Skeletal muscle tissue (tissue), 4 donors: ENCODE measurements around the gene ADAD2. TPM values are rescaled to one million over a fixed set of nuclear protein-coding genes. Genes with fewer than 3 reads are reported as not detected.

Experiments used
- H3K27ac ChIP-seq: one replicate; pipeline ENCODE4 v1.7.0; 2013; ENCODE audit warnings: mild to moderate bottlenecking, low read depth, low read length, inconsistent platforms
- H3K27me3 ChIP-seq, 3 donors: one replicate each; pipeline ENCODE4 v1.7.0; 2013; ENCODE audit warnings: low read length in 3 of 3; ENCODE audit not compliant: control insufficient read depth in 3 of 3, insufficient read depth in 3 of 3
- H3K36me3 ChIP-seq, 3 donors: one replicate each; pipeline ENCODE4 v1.7.0; 2013; ENCODE audit warnings: low read length in 3 of 3; ENCODE audit not compliant: control insufficient read depth in 3 of 3, insufficient read depth in 3 of 3
- H3K4me1 ChIP-seq, 3 donors: one replicate each; pipeline ENCODE4 v1.7.0; 2013; ENCODE audit warnings: low read length in 3 of 3, mild to moderate bottlenecking in 3 of 3; ENCODE audit not compliant: control insufficient read depth in 3 of 3, insufficient read depth in 3 of 3
- H3K4me3 ChIP-seq, 3 donors: one replicate each; pipeline ENCODE4 v1.7.0; 2013; ENCODE audit warnings: low read length in 3 of 3
- H3K9ac ChIP-seq, 3 donors: one replicate each; pipeline ENCODE4 v1.7.0; 2013; ENCODE audit warnings: low read length in 3 of 3, mild to moderate bottlenecking in 3 of 3, moderate library complexity in 2 of 3, low read depth in 1 of 3
- H3K9me3 ChIP-seq, 3 donors: one replicate each; pipeline ENCODE4 v1.7.0; 2013; ENCODE audit warnings: low read length in 3 of 3; ENCODE audit not compliant: control insufficient read depth in 3 of 3
- total RNA-seq: library from RNA; depleted of rRNA; stranded (reverse); fragments of >200 nt; gene quantifications from one replicate; pipeline ENCODE4 v1.2.3, GENCODE V29; 2014
- donor health status: Osteomylitis.

ADAD2 gene
- total RNA-seq, 1 donor from 2014 or later: not detected

DNA sequence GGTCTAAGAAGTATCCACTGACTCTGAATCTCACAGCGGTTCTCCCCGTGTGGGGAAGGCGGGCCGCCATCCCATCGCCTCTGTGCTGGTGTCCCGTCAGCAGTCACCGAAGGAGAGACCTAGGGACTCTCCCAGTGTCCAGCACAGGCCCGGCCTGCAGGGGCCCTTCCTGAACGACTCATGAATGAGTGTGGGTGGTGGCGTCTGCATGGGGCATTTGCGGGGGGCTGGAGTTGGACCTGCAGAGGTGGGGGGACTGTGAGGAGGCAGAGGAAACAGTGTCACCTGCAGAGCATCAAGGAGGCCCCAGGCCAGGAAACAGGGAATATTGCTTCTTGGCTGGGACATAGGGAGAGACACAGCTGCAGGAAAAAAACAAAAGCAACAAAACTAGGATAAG, 38.5 kb downstream of the ADAD2 start:
- H3K36me3 ChIP-seq: no peaks in the 10 kb centered on the region
- no peak overlapping the region for H3K27ac ChIP-seq
- no peaks in the 10 kb centered on the region for H3K27me3 ChIP-seq
- H3K4me3 ChIP-seq: no peak overlapping the region
- no peak overlapping the region for H3K9ac ChIP-seq
- no peaks in the 10 kb centered on the region for H3K9me3 ChIP-seq
- peaks cover 7 to 11% (median 10%) of the 10 kb centered on the region in 3 donors for H3K4me1 ChIP-seq

DNA sequence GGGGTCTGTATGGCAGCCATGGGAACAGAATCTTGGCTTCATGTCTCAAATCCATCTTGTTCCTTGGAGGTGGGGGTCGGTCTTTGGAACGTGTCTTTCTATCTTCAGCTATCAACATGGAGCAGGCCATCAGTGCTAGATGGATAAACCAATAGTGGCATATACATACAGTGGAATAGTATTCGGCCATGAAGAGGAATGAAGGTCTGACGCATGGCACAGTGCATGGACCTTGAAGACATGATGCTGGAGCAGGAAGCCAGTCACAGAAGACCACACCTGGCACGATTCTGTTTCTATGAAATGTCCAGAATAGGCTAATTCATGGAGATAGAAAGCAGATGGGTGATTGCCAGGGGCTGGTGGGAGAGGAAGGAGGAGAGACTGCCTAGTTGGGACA, 41.1 kb downstream of the ADAD2 start:
- Histone ChIP-seq H3K27me3 (peaks cover 0 to 4% (median 0%) of the 10 kb centered on the region in 3 donors), H3K4me3 (no peak overlapping the region), H3K4me1 (peaks cover 7 to 15% (median 10%) of the 10 kb centered on the region in 3 donors), H3K27ac (no peak overlapping the region), H3K9me3 (no peaks in the 10 kb centered on the region), H3K36me3 (no peaks in the 10 kb centered on the region), H3K9ac (no peak overlapping the region)

DNA sequence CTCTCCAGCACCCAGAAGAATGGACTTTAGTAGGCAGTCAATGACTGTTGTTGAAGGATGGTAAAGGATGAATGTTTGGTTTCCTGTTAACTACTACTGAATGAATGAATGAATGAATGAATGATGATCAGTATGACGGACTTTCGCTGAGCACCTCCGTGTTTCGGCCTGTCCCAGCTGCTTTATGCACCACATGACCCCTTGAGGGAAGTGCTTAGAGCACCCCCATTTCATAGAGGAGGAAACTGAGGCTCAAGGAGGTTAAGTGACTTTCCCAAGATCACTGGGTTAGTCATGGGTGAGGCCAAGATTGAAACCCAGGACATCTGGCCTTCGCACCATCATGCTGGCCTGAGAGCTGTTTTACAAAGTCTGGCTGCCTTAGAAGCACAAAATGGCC, 42.0 kb downstream of the ADAD2 start:
- Histone ChIP-seq H3K4me1 (peaks cover 3 to 12% (median 6%) of the 10 kb centered on the region in 3 donors), H3K4me3 (no peak overlapping the region), H3K27me3 (peaks cover 4 to 9% (median 5%) of the 10 kb centered on the region in 3 donors), H3K36me3 (no peaks in the 10 kb centered on the region), H3K9me3 (no peaks in the 10 kb centered on the region), H3K9ac (no peak overlapping the region), H3K27ac (no peak overlapping the region)

DNA sequence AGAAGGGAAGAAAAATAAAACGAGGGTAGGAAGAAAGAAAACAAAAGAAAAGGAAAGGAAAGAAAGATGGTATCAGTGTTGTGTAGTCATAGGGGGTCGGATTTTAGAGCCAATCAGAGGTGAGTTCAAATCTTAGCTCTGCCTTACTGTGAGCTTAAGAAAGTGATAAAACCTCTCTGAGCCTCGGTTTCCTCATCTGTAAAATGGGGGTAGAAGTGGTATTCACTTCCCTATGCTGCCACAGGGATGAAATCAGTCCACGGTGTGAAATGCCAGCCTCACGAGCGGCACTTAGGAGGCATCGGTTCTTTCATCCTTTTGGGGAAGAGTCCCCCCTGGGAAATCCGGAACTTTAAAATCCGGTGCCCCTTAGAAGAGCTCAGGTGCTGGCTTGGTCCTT, 42.8 kb downstream of the ADAD2 start:
- H3K36me3 ChIP-seq: no peaks in the 10 kb centered on the region
- no peak overlapping the region for H3K27ac ChIP-seq
- H3K4me1 ChIP-seq: peaks cover 0 to 7% (median under 1%) of the 10 kb centered on the region in 3 donors
- no peaks in the 10 kb centered on the region for H3K9me3 ChIP-seq
- no peak overlapping the region for H3K4me3 ChIP-seq
- H3K9ac ChIP-seq: no peak overlapping the region
- H3K27me3 ChIP-seq: peaks cover 6 to 9% (median 6%) of the 10 kb centered on the region in 3 donors

DNA sequence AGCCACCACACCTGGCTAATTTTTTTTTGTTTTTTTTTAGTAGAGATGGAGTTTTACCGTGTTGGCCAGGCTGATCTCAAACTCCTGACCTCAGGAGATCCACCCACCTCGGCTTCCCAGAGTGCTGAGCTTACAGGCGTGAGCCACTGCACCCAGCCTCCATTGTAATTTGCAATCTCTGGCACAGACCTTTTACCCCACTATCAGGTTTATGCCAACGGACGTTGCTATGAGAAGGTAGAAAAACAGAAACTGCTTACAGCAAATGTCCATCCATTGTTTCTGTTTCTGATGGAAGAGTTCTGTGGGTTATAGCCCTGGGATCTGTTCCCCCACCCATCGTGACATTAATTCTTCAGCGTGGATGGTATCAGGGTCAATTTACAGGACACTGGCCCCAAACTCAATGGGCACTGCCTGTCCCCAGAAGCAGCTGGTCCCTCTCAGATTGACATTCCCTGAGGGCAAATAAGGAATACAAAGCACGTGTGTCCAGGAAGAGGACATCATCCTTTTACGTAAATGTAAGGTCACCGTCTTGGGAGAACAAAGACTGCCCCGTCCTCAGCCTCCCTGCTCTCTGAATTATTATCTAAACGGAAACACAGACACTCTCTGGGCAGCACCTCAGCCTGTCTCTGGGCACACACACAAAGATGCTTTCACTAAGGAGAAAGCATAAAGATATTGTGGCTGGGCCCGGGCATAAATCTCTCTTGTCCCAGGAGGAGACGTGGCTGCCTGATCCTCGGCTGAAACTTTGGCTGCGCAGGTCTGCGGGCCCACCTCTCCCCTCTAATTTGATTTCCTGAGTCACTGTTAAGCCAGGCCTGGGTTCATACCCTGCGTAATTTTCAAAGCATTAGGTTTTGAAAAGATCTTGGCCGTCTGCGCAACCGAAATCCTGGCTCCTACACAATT, 43.6 kb downstream of the ADAD2 start:
- H3K27ac ChIP-seq: no peak overlapping the region
- peaks cover 0 to 5% (median 0%) of the 10 kb centered on the region in 3 donors for H3K4me1 ChIP-seq
- H3K4me3 ChIP-seq: peak overlapping the region in 1 of 3 donors; percentile 13
- peak overlapping the region in 1 of 3 donors; percentile 8 for H3K9ac ChIP-seq
- H3K9me3 ChIP-seq: no peaks in the 10 kb centered on the region
- H3K36me3 ChIP-seq: no peaks in the 10 kb centered on the region
- peaks cover 6 to 10% (median 9%) of the 10 kb centered on the region in 3 donors for H3K27me3 ChIP-seq

DNA sequence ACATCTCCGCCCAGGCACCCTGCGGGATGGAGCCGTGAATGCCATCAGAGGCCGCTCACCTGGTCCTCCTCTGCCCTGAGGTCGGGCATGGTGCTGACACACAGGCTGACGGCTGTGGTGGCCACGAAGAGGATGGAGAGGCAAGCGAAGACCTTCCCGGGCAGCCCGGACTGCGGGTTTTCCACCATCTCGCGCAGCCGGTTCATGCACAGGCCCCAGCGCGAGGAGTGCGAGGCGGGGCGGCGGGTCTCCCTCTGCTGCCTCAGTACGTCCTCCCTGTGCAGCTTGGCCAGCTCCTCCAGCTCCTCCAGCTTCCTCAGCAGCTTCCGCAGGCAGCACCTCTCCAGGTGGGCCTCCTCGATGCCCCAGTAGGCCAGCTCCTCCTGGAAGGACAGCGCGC, 45.7 kb downstream of the ADAD2 start:
- no peak overlapping the region for H3K4me3 ChIP-seq
- H3K9me3 ChIP-seq: no peaks in the 10 kb centered on the region
- H3K9ac ChIP-seq: no peak overlapping the region
- peaks cover 10 to 20% (median 18%) of the 10 kb centered on the region in 3 donors for H3K27me3 ChIP-seq
- no peak overlapping the region for H3K27ac ChIP-seq
- H3K36me3 ChIP-seq: no peaks in the 10 kb centered on the region
- peaks cover 0 to 5% (median 4%) of the 10 kb centered on the region in 3 donors for H3K4me1 ChIP-seq

DNA sequence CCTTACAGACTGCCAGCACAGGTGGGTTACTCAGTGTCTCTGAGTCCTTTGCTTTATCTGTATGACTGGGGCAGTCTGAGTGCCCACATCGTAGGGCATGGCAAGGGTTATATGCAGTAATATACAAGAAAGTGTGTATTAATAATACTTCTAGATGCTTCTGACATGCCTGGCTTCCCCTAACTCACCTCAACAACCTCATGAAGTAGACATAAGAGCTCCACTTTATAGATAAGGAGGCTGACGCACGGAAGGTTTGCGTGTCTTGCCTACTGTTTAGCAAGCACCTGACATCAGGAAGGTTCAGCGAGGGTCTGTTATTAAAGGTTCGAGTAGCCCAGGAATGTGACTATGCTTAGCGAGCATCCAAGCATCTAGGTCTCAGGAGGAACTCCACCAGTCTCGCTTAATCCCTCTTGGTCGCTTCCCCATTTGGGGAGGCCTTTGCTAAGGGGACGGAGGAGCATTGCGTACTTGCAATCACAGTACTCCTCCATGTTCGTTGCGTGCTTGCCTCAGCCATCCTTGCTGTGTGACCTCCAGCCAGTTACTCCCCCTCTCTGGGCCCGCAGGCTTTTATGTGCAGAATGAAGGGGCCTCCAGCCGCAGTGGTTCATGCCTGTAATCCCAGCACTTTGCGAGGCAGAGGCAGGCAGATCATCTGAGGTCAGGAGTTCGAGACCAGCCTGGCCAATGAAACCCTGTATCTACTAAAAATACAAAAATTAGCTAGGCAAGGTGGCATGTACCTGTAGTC, 47.2 kb downstream of the ADAD2 start:
- Histone ChIP-seq H3K9ac (no peak overlapping the region), H3K27me3 (peaks cover 13 to 27% (median 22%) of the 10 kb centered on the region in 3 donors), H3K4me3 (no peak overlapping the region), H3K9me3 (no peaks in the 10 kb centered on the region), H3K27ac (no peak overlapping the region), H3K4me1 (peaks cover 0 to 5% (median 4%) of the 10 kb centered on the region in 3 donors), H3K36me3 (no peaks in the 10 kb centered on the region)

DNA sequence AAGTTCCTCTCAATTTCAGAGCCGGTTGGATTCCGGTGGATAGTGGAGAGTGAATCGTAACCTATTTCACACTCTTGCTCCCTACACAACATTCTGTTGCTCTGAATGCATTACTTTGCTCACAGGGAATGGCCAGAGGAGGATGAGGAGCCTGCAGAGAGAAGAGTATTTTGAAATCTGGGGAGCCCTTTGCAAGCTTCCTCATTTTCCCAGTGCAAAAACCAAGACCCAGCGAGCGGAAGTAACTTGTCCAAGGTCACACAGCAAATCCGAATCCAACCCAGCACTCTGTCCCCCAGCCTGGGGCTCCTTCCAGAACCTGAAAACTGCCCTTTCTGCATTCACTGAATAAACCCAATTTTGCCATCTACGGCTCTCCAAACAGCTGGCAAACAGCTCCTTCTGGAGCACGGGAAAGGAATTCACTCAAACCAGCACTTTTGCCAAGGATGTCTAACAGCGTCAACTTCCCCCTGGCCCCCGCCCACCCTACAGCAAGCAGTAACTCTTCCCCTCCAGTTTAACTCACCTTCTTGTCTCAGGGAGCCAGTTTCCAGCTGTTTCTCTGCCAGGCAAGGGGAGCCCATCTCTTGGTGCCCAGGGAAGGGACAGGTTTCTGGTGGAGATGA, 48.3 kb downstream of the ADAD2 start:
- Histone ChIP-seq H3K27me3 (peaks cover 13 to 27% (median 22%) of the 10 kb centered on the region in 3 donors), H3K36me3 (no peaks in the 10 kb centered on the region), H3K4me1 (peaks cover 0 to 5% (median 4%) of the 10 kb centered on the region in 3 donors), H3K4me3 (no peak overlapping the region), H3K9me3 (no peaks in the 10 kb centered on the region), H3K27ac (no peak overlapping the region), H3K9ac (no peak overlapping the region)

DNA sequence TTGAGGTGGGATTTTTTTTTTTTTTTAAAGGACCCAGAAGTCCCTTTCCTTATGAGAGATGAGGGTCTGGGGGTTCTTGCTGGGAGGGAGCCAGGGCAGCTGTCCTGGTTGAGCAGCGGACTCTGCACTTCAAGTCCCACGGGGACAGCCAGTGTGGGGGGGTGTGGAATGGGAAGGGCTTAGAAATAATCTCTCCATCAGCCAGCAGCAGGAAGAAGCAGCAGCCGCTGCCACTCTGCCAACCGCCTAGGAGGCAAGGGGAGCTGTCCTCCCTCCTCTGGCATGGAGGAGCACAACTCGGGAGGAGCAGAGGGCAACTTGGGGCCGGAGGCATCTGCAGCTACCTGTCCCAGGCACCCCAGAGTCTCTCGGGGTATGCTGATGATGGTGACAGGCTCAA, 49.0 kb downstream of the ADAD2 start, which contains the start of gene KCNG4:
TSS of gene KCNG4 (minus strand) at position 104 of the 400 bp plus-strand sequence. CDS start 2,527 bp downstream, outside the sequence.
- Histone ChIP-seq H3K27me3 (peaks cover 13 to 27% (median 22%) of the 10 kb centered on the region in 3 donors), H3K4me3 (no peak within 1 kb of the TSS), H3K9ac (no peak within 1 kb of the TSS), H3K36me3 (no peaks in the 10 kb centered on the region), H3K27ac (no peak within 1 kb of the TSS), H3K4me1 (peaks cover 0 to 4% (median under 1%) of the 10 kb centered on the region in 3 donors), H3K9me3 (no peaks in the 10 kb centered on the region)
